ENCODE measurements around the gene COL4A4. TPM values are rescaled to one million over a fixed set of nuclear protein-coding genes. Genes with fewer than 3 reads are reported as not detected.

The COL4A4 gene
- total RNA-seq, 1 donor, result 0.36 TPM

GRCh38 chr2:226983895-226984749 is 179.9 kb downstream of the COL4A4 start:
- Histone ChIP-seq H3K27me3 (ENCODE audit: insufficient read depth, low read length) (no peaks in the 10 kb centered on the region), H3K4me3 (ENCODE audit: insufficient read depth, low read length) (no peak overlapping the region), H3K27ac (ENCODE audit: low read depth, low read length) (no peak overlapping the region), H3K36me3 (ENCODE audit: insufficient read depth, low read length) (no peaks in the 10 kb centered on the region), H3K4me1 (ENCODE audit: insufficient read depth, low read length) (peaks cover 4% of the 10 kb centered on the region), H3K79me2 (ENCODE audit: insufficient read depth, low read length) (no peaks in the 10 kb centered on the region), H3K4me2 (ENCODE audit: insufficient read depth, low read length) (no peak overlapping the region), H4K20me1 (ENCODE audit: insufficient read depth, low read length) (no peaks in the 10 kb centered on the region), H3K9me3 (ENCODE audit: low read depth, low read length) (no peaks in the 10 kb centered on the region), H2AFZ (ENCODE audit: low read length) (no peak overlapping the region)
- DNase-seq (ENCODE audit: insufficient read length, low spot score, missing footprints), result no peak
- no peak for TF ChIP-seq CTCF (IDR thresholded peaks at IDR 0.05; ENCODE audit: extremely low read depth, low read depth, low read length)

DNA sequence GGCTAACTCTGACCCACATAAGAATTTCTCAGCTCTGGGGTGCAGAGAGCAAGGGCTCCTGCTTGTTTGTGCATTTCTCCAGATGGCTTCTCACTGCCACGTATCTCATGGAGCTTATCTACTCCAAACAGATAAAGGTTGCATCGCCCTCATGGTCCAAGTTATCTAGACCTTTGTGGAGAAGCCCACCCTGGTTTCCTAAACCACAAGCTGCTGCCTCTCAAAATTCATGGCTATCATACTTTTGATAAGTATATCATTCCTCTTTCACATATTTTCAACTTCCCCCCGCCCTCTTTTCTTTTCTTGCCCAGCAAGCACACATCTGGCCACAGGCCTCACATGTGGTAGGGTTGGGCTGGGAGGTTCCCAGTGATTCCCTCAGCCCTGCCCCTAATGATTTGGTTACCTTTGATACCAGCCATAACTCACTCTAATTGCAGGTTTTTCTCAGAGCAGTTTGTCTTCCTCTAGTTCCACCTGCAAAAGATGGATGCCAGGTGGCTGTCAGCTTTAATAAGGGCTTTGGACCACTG is 182.1 kb downstream of the COL4A4 start:
- Histone ChIP-seq H3K27me3 (ENCODE audit: insufficient read depth, low read length) (no peaks in the 10 kb centered on the region), H3K27ac (ENCODE audit: low read depth, low read length) (no peak overlapping the region), H2AFZ (ENCODE audit: low read length) (no peak overlapping the region), H3K36me3 (ENCODE audit: insufficient read depth, low read length) (no peaks in the 10 kb centered on the region), H3K4me2 (ENCODE audit: insufficient read depth, low read length) (no peak overlapping the region), H3K9me3 (ENCODE audit: low read depth, low read length) (no peaks in the 10 kb centered on the region), H3K79me2 (ENCODE audit: insufficient read depth, low read length) (no peaks in the 10 kb centered on the region), H3K4me3 (ENCODE audit: insufficient read depth, low read length) (no peak overlapping the region), H4K20me1 (ENCODE audit: insufficient read depth, low read length) (no peaks in the 10 kb centered on the region), H3K4me1 (ENCODE audit: insufficient read depth, low read length) (peaks cover 10% of the 10 kb centered on the region)
- no peak for TF ChIP-seq CTCF (IDR thresholded peaks at IDR 0.05; ENCODE audit: extremely low read depth, low read depth, low read length)
- DNase-seq (ENCODE audit: insufficient read length, low spot score, missing footprints), result no peak

DNA sequence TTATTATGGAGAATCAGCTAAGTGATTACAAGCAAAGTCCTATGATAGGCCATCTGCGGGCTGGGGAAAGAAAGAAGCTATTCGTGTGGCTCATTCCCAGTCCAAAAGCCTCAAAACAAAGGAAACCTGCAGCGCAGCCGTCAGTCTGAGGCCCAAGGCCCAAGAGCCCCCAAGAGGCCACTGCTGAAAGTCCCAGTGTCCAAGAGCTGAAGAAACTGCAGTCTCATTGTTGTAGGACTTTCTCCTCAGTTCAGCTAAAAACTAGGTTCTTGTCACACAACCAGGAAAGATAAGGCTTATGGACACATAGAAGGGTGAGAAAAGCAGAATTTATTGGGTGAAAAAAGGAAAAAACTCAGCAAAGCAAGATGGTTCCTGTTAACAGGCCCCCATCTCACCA is 185.0 kb downstream of the COL4A4 start:
- Histone ChIP-seq H3K79me2 (ENCODE audit: insufficient read depth, low read length) (no peaks in the 10 kb centered on the region), H3K4me3 (ENCODE audit: insufficient read depth, low read length) (no peak overlapping the region), H3K36me3 (ENCODE audit: insufficient read depth, low read length) (no peaks in the 10 kb centered on the region), H3K9me3 (ENCODE audit: low read depth, low read length) (no peaks in the 10 kb centered on the region), H3K27me3 (ENCODE audit: insufficient read depth, low read length) (no peaks in the 10 kb centered on the region), H3K4me2 (ENCODE audit: insufficient read depth, low read length) (no peak overlapping the region), H3K27ac (ENCODE audit: low read depth, low read length) (no peak overlapping the region), H4K20me1 (ENCODE audit: insufficient read depth, low read length) (no peaks in the 10 kb centered on the region), H2AFZ (ENCODE audit: low read length) (no peak overlapping the region), H3K4me1 (ENCODE audit: insufficient read depth, low read length) (peaks cover 6% of the 10 kb centered on the region)
- DNase-seq (ENCODE audit: insufficient read length, low spot score, missing footprints), result no peak
- TF ChIP-seq CTCF (IDR thresholded peaks at IDR 0.05; ENCODE audit: extremely low read depth, low read depth, low read length), result no peak

GRCh38 chr2:226978300-226978699 is 185.7 kb downstream of the COL4A4 start:
- DNase-seq (ENCODE audit: insufficient read length, low spot score, missing footprints), result no peak
- Histone ChIP-seq H3K27me3 (ENCODE audit: insufficient read depth, low read length) (no peaks in the 10 kb centered on the region), H3K4me2 (ENCODE audit: insufficient read depth, low read length) (no peak overlapping the region), H3K9me3 (ENCODE audit: low read depth, low read length) (no peaks in the 10 kb centered on the region), H3K36me3 (ENCODE audit: insufficient read depth, low read length) (no peaks in the 10 kb centered on the region), H3K79me2 (ENCODE audit: insufficient read depth, low read length) (no peaks in the 10 kb centered on the region), H4K20me1 (ENCODE audit: insufficient read depth, low read length) (no peaks in the 10 kb centered on the region), H3K4me3 (ENCODE audit: insufficient read depth, low read length) (no peak overlapping the region), H3K27ac (ENCODE audit: low read depth, low read length) (no peak overlapping the region), H2AFZ (ENCODE audit: low read length) (no peak overlapping the region), H3K4me1 (ENCODE audit: insufficient read depth, low read length) (peaks cover 6% of the 10 kb centered on the region)
- no peak for TF ChIP-seq CTCF (IDR thresholded peaks at IDR 0.05; ENCODE audit: extremely low read depth, low read depth, low read length)

Data from osteoblast (primary cell).